Measurements from ENCODE around the gene GPR180. TPM values are rescaled to one million over a fixed set of nuclear protein-coding genes. Genes with fewer than 3 reads are reported as not detected.

GPR180 gene
- total RNA-seq, 1 experiment from 2014 or later: 5.6 TPM

DNA sequence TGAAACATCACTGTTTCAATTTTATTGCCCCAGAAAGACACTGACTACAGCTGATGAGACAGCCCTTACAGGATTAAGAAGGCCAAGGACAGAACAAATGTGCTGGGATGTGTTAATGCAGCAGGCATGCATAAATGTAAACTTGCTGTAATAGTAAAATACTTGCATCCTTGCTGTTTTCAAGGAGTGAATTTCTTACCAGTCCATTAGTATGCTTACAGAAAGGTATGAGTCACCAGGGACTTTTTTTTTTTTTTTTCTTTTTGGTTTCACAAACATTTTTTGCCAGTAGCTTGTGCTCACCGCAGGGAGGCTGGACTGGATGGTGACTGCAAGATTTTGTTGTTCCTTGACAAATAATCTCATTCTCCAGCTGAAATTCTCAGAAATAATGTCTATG lies 55.1 kb downstream of the GPR180 start:
- Histone ChIP-seq H2AFZ (ENCODE audit: low read length) (no peak overlapping the region), H3K9me2 (replicated peaks; ENCODE audit: low read length) (no peaks in the 10 kb centered on the region), H3K9ac (ENCODE audit: low read length) (peak overlapping the region; percentile 66), H3K4me3 (ENCODE audit: low read length) (peak overlapping the region; percentile 34; the same call in 1 of the 2 replicates), H3K27me3 (ENCODE audit: low read length) (no peaks in the 10 kb centered on the region), H4K20me1 (ENCODE audit: low read length) (no peaks in the 10 kb centered on the region), H3K79me2 (ENCODE audit: low read length) (no peaks in the 10 kb centered on the region), H3K4me1 (ENCODE audit: insufficient read depth, low read length) (peaks cover 34% of the 10 kb centered on the region), H3K9me3 (ENCODE audit: low read length) (no peaks in the 10 kb centered on the region), H3F3A (ENCODE audit: low read length, unreplicated experiment) (no peaks in the 10 kb centered on the region), H3K27ac (ENCODE audit: low read length) (peak overlapping the region; percentile 93), H3K4me2 (ENCODE audit: low read length) (peak overlapping the region; percentile 78), H3K36me3 (ENCODE audit: low read depth, low read length) (no peaks in the 10 kb centered on the region)
- POLR2A ChIA-PET (ENCODE audit: unreplicated experiment): interaction anchor here (0.6 to 0.7 kb wide), 3 partner anchors 458 to 1287 kb away, joined by 3 to 15 read pairs (median 14); no protein-coding TSS in a partner anchor
- intact Hi-C loops (cut with micrococcal nuclease): loop anchor here (1.0 to 2.0 kb wide), 2 partner anchors 15 to 56 kb away; partner anchors contain the start of gene SOX21
- DNase-seq: peak; percentile 76
- ATAC-seq: peak; percentile 80
- no TSS peak for BruUV-seq (replicated peaks)
- TF ChIP-seq EZH2 (IDR thresholded peaks at IDR 0.05; ENCODE audit: low read length, unreplicated experiment): no peak
- TF ChIP-seq, protein P1, sequence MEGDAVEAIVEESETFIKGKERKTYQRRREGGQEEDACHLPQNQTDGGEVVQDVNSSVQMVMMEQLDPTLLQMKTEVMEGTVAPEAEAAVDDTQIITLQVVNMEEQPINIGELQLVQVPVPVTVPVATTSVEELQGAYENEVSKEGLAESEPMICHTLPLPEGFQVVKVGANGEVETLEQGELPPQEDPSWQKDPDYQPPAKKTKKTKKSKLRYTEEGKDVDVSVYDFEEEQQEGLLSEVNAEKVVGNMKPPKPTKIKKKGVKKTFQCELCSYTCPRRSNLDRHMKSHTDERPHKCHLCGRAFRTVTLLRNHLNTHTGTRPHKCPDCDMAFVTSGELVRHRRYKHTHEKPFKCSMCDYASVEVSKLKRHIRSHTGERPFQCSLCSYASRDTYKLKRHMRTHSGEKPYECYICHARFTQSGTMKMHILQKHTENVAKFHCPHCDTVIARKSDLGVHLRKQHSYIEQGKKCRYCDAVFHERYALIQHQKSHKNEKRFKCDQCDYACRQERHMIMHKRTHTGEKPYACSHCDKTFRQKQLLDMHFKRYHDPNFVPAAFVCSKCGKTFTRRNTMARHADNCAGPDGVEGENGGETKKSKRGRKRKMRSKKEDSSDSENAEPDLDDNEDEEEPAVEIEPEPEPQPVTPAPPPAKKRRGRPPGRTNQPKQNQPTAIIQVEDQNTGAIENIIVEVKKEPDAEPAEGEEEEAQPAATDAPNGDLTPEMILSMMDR (conservative IDR thresholded peaks at IDR 0.05; ENCODE audit: low read depth, low read length): no peak; the same call in 1 of the 2 replicates
- TF ChIP-seq EZH2phosphoT487 (IDR thresholded peaks at IDR 0.05; ENCODE audit: borderline replicate concordance, low read length): no peak
- CTCF ChIA-PET: interaction anchor here (0.6 to 1.0 kb wide), 5 partner anchors 36 to 499 kb away, joined by 3 to 12 read pairs (median 5); no protein-coding TSS in a partner anchor

DNA sequence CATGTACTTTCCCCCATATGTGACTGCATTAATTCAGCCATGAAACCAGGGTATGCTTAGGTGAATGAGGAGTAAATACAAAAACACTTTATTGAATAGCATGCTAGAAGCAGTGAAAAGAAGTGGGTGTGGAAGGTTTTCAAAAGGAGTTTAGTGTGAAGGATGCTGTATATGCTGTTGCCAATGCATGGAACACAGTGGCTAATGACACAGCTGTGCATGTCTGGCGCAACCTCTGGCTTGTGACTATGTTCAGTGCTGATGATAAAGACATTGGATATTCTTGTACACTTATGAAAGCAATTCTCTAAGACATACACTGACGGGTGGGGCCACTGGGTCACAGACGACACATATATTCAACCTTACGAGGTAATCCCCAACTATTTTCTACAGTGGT lies 55.5 kb downstream of the GPR180 start:
- DNase-seq: peak; percentile 33
- Histone ChIP-seq H3K4me2 (ENCODE audit: low read length) (peak overlapping the region; percentile 78), H3K9ac (ENCODE audit: low read length) (peak overlapping the region; percentile 66), H2AFZ (ENCODE audit: low read length) (0 out of 2 replicates have a peak overlapping the region, but pooled peaks have one; percentile 15), H4K20me1 (ENCODE audit: low read length) (no peaks in the 10 kb centered on the region), H3K27me3 (ENCODE audit: low read length) (no peaks in the 10 kb centered on the region), H3K27ac (ENCODE audit: low read length) (peak overlapping the region; percentile 93), H3K36me3 (ENCODE audit: low read depth, low read length) (no peaks in the 10 kb centered on the region), H3K4me3 (ENCODE audit: low read length) (peak overlapping the region; percentile 34; the same call in 1 of the 2 replicates), H3K9me3 (ENCODE audit: low read length) (no peaks in the 10 kb centered on the region), H3K4me1 (ENCODE audit: insufficient read depth, low read length) (peaks cover 34% of the 10 kb centered on the region), H3F3A (ENCODE audit: low read length, unreplicated experiment) (no peaks in the 10 kb centered on the region), H3K9me2 (replicated peaks; ENCODE audit: low read length) (no peaks in the 10 kb centered on the region), H3K79me2 (ENCODE audit: low read length) (no peaks in the 10 kb centered on the region)
- CTCF ChIA-PET: interaction anchor here (0.6 to 0.7 kb wide), 4 partner anchors 40 to 499 kb away, joined by 3 to 12 read pairs (median 5); no protein-coding TSS in a partner anchor
- TF ChIP-seq EZH2phosphoT487 (IDR thresholded peaks at IDR 0.05; ENCODE audit: borderline replicate concordance, low read length) (no peak), EZH2 (IDR thresholded peaks at IDR 0.05; ENCODE audit: low read length, unreplicated experiment) (no peak)
- TF ChIP-seq, protein P1 (conservative IDR thresholded peaks at IDR 0.05; ENCODE audit: low read depth, low read length): no peak; the same call in 1 of the 2 replicates
- BruUV-seq (replicated peaks): no TSS peak
- ATAC-seq: peak; percentile 48
- intact Hi-C loops (cut with micrococcal nuclease): loop anchor here (2.0 kb wide), 1 partner anchor 56 kb away; the partner anchor contains the start of gene SOX21
- POLR2A ChIA-PET (ENCODE audit: unreplicated experiment): interaction anchor here (0.6 to 0.7 kb wide), 3 partner anchors 457 to 1287 kb away, joined by 3 to 15 read pairs (median 14); no protein-coding TSS in a partner anchor
